ENCODE measurements around the gene C2orf15. TPM values are rescaled to one million over a fixed set of nuclear protein-coding genes. Genes with fewer than 3 reads are reported as not detected.

C2orf15 gene
- total RNA-seq, 4 donors from 2014 or later = 1.2 to 4.2 (median 2.7) TPM

GRCh38 chr2:99200076-99200800 lies 58.7 kb downstream of the C2orf15 start:
- WGBS, 2 donors = 88 to 91% methylated on average over 7 of the region's 7 CpGs
- no peak for DNase-seq (ENCODE audit: low spot score in 2 of 2)
- no peak overlapping the region for H3K4me3 ChIP-seq (ENCODE audit: low read depth, poor library complexity, severe bottlenecking)
- intact Hi-C loops (cut with DNase I; ENCODE audit: low total_unique reads) = no loop called here
- TF ChIP-seq POLR2A (IDR thresholded peaks at IDR 0.05) (no peak), CTCF (IDR thresholded peaks at IDR 0.05) (no peak)

Other genes with a start within 250 kb of the C2orf15 start
- 10 to 100 TPM; 10.9 to 22.6 (median 14.0) TPM for gene CRACDL, start 205.5 kb upstream of the C2orf15 start, total RNA-seq
- gene TSGA10, start 13.2 kb downstream of the C2orf15 start, total RNA-seq = 10 to 100 TPM in 2 of 4 donors, 1 to 10 TPM in 2; 7.0 to 12.6 (median 10.8) TPM
- gene LIPT1, start 13.3 kb downstream of the C2orf15 start, total RNA-seq = 1 to 10 TPM; 3.3 to 9.8 (median 5.7) TPM
- 10 to 100 TPM; 14.5 to 32.4 (median 25.4) TPM for gene MITD1, start 39.4 kb downstream of the C2orf15 start, total RNA-seq
- 10 to 100 TPM; 26.6 to 33.0 (median 30.0) TPM for gene MRPL30, start 39.5 kb downstream of the C2orf15 start, total RNA-seq
- 1 to 10 TPM in 1 of 4 donors, not detected in 3; 9.6 TPM for gene LYG2, start 114.0 kb downstream of the C2orf15 start, total RNA-seq
- 1 to 10 TPM in 1 of 4 donors, under 1 TPM in 1, not detected in 2; 0.97 to 1.7 TPM for gene LYG1, start 159.5 kb downstream of the C2orf15 start, total RNA-seq
- 10 to 100 TPM; 22.8 to 36.5 (median 33.1) TPM for gene TXNDC9, start 194.6 kb downstream of the C2orf15 start, total RNA-seq
- 10 to 100 TPM; 25.4 to 30.7 (median 29.0) TPM for gene EIF5B, start 195.7 kb downstream of the C2orf15 start, total RNA-seq

Data from lower leg skin (tissue), 4 donors.